ENCODE measurements around the gene SLC24A2.
A peak's percentile ranks its signal among the peaks of the same experiment; 100 is the strongest.

Gene SLC24A2

DNA sequence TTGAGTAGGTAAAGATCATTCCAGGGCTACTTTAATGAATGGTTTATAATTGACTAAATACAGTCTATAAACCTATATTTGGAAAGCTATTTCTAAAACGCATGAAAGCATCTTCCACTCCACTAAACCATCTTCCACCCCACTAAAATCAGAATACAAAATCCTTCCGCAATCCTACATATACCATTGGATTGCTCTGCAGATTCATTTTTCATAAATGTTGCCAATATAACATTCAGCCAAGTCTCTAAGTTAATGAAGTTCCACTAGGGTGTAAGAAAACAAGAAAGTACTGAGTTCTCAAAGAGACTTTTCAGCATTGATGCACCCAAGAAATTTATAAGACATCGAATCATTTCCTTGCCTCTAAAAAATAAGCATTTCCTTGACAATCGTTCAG, 4.7 kb downstream of the SLC24A2 start:
- H3K4me3 ChIP-seq (replicated peaks; ENCODE audit: low read depth, low read length): no peak overlapping the region
- DNase-seq (ENCODE audit: low read depth): no peak
- TF ChIP-seq, protein P1, sequence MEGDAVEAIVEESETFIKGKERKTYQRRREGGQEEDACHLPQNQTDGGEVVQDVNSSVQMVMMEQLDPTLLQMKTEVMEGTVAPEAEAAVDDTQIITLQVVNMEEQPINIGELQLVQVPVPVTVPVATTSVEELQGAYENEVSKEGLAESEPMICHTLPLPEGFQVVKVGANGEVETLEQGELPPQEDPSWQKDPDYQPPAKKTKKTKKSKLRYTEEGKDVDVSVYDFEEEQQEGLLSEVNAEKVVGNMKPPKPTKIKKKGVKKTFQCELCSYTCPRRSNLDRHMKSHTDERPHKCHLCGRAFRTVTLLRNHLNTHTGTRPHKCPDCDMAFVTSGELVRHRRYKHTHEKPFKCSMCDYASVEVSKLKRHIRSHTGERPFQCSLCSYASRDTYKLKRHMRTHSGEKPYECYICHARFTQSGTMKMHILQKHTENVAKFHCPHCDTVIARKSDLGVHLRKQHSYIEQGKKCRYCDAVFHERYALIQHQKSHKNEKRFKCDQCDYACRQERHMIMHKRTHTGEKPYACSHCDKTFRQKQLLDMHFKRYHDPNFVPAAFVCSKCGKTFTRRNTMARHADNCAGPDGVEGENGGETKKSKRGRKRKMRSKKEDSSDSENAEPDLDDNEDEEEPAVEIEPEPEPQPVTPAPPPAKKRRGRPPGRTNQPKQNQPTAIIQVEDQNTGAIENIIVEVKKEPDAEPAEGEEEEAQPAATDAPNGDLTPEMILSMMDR (IDR thresholded peaks at IDR 0.05; ENCODE audit: low read length, missing control alignments): no peak

DNA sequence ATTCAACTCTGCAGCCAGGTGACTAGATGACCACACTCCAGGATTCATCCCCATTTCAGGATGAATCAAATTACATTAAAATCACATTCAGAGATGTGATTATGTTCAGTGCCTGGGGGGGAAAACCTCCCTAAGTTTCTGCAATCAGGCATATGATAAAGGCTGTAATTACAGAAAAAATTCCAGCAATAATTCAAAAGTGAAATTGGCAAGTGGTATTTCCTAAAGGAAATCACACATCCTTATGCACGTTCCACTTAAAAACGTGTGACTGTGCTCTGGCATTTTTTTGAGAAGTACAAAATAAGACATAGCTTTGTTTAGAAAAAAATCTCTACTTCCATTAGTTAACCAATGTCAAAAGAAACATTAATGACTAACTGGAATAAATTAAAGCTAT, 5.3 kb downstream of the SLC24A2 start:
- TF ChIP-seq, protein P1 (IDR thresholded peaks at IDR 0.05; ENCODE audit: low read length, missing control alignments): no peak
- H3K4me3 ChIP-seq (replicated peaks; ENCODE audit: low read depth, low read length): no peak overlapping the region
- no peak for DNase-seq (ENCODE audit: low read depth)

DNA sequence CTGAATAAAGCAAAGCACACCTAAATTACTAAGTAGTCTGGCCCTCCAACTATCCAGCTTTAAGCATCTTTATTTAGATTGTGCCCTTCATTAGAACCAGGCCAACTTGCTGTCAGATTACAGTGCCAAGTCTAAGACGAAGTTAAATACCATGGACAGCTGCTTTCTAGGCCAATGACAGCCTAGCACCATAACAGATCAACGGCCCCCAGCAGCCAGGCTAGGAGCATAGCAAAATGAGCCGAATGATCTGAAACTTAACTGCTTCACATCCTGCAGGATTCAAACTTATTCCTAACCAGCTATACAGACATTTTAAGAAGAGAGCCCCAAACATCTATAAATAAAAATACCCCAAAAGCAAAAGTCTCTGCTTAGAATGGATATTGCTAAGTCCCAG, 6.8 kb downstream of the SLC24A2 start:
- TF ChIP-seq, protein P1 (IDR thresholded peaks at IDR 0.05; ENCODE audit: low read length, missing control alignments): no peak
- DNase-seq (ENCODE audit: low read depth): peak; percentile 39
- H3K4me3 ChIP-seq (replicated peaks; ENCODE audit: low read depth, low read length): no peak overlapping the region

DNA sequence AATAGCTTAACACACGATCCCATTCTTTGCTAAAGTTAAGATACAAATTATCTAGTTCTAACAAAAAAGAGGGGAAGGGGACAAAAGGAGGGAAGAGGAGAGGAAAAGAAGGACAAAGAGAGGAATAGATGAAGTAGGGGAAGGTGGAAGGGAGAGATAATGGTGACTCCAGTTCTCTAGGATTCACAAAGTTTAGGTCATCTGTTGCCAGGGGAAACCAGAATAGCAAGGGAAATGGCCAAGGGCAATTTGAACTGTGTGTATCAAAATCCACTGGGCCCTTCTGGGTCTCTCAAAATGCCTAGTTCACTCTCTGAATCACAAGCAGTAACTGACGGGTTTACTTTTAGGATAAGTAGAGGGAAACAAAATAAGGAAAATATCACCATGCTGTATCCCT, 7.6 kb downstream of the SLC24A2 start:
- TF ChIP-seq, protein P1 (IDR thresholded peaks at IDR 0.05; ENCODE audit: low read length, missing control alignments): no peak
- DNase-seq (ENCODE audit: low read depth): no peak
- H3K4me3 ChIP-seq (replicated peaks; ENCODE audit: low read depth, low read length): no peak overlapping the region

DNA sequence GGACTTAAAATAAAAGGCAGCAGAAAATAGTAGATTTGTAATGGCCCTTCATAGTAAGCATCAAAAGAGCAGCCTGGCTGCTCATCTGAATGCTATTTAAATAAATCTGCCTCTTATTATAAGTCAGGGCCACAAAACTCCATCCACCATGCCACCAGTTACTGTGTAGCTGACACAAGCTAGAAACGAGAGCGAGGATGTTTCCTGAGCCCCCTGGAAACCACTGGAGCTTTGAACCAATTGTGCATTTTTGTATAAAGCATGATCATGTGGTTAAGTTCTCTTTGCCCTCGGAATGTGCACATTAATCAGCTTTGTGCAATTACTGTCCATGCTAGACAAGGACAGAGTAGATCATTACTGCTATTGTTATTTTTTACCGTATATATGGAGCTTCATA, 17.4 kb downstream of the SLC24A2 start:
- TF ChIP-seq, protein P1 (IDR thresholded peaks at IDR 0.05; ENCODE audit: low read length, missing control alignments): no peak
- no peak for DNase-seq (ENCODE audit: low read depth)
- H3K4me3 ChIP-seq (replicated peaks; ENCODE audit: low read depth, low read length): no peak overlapping the region

DNA sequence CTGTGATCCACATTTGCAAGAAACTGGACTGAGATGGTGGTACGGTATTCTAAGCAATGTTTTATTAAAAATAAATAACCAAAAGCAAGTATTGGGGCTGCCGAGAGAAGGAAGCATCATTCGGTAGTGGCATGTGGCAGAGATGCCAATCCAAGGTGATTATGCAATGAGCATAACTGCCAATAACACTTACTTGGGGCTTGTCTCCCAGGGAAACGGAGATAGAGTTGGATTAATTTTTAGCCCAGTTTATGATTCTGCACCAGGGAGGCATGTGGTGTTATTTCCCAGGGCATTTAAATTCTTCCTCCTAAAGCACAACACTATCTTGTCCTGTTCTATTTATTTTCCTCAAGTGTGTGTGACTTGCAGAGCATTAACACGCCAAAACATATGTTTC, 17.9 kb downstream of the SLC24A2 start:
- DNase-seq (ENCODE audit: low read depth): no peak
- TF ChIP-seq, protein P1 (IDR thresholded peaks at IDR 0.05; ENCODE audit: low read length, missing control alignments): no peak
- no peak overlapping the region for H3K4me3 ChIP-seq (replicated peaks; ENCODE audit: low read depth, low read length)

DNA sequence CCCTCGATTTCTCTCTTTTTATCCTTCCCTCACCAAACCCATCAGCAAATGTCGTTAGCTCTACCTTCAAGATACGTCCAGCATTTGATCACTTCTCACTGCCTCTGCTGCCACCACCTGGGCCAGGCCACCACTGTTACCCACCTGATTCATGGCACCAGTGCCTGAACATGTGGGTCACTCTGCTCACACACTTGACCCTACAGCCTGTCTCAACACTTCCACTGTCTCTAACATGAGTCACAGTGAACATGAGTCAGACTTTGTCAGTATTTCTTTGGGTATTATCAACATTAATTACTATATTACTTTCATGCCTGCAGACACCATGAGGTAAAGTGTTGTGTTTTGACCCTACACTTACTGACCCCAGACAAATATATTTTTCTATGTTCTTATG, 19.6 kb downstream of the SLC24A2 start:
- no peak for DNase-seq (ENCODE audit: low read depth)
- TF ChIP-seq, protein P1 (IDR thresholded peaks at IDR 0.05; ENCODE audit: low read length, missing control alignments): no peak
- no peak overlapping the region for H3K4me3 ChIP-seq (replicated peaks; ENCODE audit: low read depth, low read length)

Measured in fibroblast of pulmonary artery (primary cell).